ENCODE data around the gene PLOD3.

DNA sequence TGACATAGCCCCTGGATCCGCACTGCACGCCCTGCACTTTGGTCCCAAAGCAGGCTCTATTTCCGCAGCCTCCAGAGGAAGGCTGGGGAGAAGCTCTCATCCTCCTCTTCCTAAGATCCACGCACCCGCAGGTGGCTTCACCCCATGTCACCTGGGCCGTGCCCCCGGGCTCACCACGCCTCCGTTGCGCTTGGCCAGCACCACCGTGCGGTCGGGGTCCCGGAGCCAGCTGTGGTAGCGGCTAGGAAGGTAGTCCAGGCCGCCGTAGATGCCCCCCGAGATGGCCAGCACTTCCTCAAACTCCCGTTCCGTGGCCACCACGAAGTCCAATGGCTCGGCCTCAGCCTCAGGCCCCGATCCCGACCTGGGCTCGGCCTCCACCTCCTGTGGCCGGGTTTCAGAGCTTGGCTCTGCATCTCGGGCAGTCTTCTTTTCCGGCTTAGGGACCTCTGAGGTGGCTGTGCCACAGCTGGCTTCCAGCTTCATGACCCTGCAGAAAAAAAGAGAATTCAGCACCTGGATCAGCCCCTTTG is 43.0 kb downstream of the PLOD3 start:
- TF ChIP-seq, protein P1, sequence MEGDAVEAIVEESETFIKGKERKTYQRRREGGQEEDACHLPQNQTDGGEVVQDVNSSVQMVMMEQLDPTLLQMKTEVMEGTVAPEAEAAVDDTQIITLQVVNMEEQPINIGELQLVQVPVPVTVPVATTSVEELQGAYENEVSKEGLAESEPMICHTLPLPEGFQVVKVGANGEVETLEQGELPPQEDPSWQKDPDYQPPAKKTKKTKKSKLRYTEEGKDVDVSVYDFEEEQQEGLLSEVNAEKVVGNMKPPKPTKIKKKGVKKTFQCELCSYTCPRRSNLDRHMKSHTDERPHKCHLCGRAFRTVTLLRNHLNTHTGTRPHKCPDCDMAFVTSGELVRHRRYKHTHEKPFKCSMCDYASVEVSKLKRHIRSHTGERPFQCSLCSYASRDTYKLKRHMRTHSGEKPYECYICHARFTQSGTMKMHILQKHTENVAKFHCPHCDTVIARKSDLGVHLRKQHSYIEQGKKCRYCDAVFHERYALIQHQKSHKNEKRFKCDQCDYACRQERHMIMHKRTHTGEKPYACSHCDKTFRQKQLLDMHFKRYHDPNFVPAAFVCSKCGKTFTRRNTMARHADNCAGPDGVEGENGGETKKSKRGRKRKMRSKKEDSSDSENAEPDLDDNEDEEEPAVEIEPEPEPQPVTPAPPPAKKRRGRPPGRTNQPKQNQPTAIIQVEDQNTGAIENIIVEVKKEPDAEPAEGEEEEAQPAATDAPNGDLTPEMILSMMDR (IDR thresholded peaks at IDR 0.05) = no peak
- no peak for TF ChIP-seq EP300 (IDR thresholded peaks at IDR 0.05)
